ENCODE measurements around the gene REG3G.

REG3G gene

DNA sequence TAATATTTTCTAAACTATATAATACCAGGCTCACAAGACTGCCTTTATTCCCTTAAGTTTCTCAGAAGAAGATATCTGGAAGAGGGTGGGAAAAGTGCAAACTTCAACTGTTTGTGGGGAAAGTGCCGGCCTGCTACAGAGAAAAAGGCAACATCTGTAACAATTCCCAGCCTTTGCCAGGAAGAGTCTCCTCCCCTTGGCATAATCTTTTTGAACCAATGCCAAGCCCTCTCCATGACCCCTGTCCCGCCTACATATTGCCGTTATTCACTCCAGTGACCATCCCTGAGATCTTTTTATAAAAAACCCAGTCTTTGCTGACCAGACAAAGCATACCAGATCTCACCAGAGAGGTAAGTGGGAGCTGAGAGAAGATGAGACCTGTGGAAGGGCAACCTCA lies at the start of gene REG3G:
REG3G (plus strand) TSS at position 282 of the 400 bp plus-strand sequence. CDS start 392 bp downstream, outside the sequence.
- DNase-seq = no peak

DNA sequence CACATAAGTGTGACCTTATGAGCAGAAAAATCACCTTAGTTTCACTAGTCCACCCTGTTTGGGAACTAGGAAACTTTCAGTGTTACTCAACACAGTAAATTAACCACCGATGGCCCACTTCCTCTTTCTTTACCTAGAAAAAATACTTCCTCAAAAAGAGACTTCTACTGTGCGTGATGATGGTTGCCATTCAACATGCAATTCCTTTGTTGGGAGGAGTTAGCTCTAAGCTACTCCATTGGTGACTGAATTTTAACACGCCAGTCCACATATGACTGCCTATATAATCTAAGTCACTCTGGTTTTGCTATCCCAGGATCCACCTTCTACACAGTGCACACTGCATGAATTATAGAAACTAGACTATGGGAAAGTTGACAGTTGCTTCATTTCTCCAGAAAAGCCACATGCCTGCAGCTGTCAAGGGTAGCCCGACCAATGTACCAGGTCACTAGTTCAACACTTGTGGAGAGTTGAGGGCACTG lies 47.8 kb upstream of the REG3G start:
- DNase-seq = no peak

DNA sequence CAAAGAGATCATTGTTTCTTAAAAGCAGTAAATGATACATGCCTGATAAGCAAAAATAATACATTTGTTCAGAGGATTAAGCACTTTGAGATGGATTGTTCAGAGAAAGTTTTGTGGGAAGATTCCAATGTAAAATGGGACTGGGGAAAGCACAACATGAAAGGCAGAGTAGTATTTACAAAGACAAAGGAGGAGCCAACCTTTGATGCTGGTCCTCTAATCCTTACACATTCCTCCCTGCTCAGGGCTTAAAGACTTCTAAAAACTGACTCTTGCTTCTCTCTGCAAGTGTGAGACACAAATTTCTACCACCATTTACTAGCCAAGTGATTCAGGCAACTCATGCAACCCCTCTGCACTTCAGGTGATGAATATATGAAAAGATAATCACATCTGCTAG lies 47.2 kb upstream of the REG3G start:
- DNase-seq = no peak

DNA sequence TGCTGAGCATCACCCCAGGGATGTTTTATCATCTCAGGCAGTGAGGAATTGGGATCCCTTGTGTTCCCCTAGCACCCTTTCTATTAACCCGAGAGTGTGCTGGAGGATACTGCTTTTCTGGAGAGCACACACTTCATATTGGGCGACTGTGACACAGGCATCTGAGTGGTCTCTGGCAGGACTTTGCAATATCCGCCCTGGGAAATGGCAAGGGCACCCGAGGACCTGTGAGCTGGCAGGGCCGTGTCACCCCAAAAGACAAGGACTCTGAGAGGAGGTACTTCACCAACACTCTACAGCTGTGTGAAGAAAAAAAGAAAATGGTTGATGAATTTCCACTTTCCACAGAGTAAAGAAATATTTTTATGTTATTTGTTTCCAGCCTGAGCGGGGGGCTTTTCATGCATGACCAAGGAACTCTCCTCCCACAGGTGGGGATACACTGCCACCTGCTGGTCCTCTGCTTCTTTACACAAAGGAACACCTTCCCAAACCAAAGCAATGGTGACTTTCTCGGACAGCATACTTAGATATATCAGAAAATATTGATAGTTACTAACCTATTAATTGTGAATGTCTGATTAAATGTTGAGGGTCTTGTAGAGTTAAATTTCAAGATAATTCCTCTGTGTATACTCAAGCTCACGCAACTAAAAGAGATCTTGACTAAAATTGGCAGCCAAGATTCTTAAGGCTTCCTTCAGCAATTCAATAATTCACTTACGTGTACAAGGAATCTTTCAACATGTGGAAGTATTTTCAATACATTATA lies 45.9 kb upstream of the REG3G start:
- DNase-seq = peak; percentile 8

DNA sequence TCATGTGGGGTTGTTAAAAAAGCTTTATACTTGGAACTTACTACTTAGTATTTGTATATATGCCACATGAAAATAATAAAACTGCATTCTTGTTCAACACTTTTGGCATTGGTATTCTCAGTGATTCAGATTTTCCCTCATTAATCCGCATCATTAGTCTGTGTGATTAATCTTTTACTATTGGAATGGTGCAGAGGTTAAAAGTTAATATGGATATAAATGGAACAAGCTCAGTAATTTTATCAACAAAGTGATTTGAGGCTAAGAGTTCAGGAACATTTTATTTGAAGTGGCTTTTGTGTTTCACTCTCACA lies 45.4 kb upstream of the REG3G start:
- no peak for DNase-seq

DNA sequence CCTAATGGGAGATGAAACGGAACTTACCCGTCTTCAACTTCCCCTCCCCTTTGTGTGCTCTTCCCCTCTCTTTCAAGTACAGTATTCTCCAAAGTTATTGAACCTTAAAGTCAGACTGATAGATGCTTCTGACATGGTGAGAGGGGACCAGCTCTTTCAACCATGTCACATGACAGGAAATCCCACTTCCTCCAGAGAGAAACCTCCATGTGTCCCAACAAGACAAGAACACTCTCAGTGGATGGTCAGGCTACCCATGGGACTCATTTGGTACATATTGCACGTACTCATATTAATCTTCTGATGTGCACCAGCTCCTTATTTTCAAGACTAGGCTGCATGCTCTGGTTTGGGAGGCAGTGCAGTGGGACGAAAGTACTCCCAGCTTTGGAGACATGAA lies 44.6 kb upstream of the REG3G start:
- no peak for DNase-seq

DNA sequence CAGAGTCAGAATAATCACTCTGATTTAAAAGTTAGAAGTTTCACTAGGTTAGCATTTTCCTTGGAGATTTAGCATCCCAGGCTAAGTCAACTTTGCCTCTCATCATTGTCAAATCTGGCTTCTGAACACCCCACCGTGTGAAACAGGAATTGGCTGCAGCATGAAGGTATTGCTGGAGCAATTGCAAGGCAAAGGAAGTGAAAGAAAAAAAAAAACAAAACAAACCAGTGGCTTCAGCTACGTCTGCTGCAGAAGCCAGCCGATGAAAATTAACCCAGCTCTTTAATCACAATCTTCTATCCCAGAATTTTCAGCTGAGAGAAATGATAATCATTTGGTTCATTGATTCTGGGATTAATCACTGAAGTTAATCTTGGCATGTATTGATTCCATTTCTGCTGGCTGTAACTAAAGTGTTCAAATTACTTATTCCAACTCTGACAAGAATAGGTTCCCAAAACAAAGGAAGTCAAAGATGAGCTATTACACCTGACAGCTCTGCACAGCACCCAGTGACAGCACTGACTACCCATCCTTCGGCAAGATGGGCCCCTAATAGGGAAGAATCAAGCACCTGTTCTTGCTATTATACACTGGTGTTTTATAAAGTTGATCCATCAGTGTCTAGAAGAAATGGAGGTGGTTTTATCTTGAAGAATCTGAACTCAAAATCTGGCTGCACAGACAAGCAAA lies 42.7 kb upstream of the REG3G start:
- no peak for DNase-seq

DNA sequence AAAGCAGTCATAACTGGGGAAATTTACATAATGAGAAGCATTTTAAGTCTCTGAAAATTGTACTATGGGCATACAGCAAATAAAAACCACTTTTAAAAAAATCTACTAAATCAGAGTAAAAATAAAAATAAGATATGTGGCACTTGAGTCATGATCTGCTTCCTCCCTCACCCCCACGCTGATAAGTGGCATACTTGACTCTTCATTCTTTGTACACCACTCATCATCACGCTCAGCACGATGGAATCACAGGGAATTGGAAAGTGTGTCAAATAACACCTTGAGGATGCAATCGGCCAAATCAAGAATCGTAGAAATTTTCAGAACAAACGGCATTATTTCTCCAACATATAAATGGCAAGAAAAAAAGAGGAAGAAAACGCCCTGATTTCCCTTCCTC lies 41.1 kb upstream of the REG3G start:
- no peak for DNase-seq

DNA sequence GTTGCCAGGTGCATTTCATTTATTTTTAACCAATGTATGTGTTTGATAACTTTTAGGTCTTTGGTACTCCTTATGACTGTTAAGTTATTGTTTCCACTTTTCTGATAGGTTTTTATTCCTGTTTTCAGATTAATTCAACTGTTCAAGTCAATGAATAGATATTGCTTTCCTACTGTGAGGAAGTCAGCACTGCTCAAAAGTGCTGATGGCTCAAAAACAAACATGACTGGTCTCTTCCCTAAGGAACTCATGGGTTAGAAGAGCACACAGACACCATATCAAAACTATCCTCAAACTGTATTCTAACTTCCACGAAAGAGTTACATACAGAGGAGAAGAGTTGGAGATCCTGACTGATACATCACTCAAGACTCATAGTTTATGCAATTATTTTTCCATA lies 39.9 kb upstream of the REG3G start:
- no peak for DNase-seq

DNA sequence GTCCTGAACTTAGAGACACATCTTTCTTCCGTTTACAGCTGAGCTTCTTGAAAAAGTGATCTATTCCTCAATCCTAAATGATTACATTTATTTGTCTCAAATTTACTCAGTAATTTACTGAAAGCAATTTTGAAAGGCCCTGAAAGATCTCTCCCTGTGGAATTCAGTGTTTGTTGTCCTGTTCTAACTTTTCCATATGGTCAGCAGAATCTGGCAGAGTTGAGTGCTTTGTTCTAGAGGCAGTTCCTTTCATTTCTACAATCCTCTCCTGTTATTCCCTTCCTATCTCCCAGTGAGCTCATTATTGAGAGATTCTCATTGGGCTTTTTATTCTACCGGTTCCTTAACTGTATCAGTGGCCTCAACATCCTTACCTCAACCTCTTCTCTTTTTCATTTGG lies 36.5 kb upstream of the REG3G start:
- DNase-seq = no peak

DNA sequence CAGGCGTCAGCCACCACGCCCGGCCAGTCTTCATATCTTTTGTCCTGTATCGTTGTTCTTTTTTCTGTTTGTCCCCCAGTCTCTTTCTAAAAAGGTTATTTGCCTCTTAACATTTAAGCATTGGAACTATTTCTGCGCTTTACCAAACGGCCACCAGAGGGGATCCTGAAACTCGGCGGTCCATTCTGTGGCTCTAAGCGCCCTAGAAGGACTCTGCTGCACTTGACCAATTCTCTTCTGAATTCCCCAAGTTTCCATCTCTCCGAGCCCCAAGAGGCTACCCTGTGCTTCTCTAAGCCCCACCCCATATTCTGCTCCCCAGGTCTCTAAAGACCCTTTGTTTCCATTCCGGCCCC lies 33.1 kb upstream of the REG3G start:
- DNase-seq = no peak

DNA sequence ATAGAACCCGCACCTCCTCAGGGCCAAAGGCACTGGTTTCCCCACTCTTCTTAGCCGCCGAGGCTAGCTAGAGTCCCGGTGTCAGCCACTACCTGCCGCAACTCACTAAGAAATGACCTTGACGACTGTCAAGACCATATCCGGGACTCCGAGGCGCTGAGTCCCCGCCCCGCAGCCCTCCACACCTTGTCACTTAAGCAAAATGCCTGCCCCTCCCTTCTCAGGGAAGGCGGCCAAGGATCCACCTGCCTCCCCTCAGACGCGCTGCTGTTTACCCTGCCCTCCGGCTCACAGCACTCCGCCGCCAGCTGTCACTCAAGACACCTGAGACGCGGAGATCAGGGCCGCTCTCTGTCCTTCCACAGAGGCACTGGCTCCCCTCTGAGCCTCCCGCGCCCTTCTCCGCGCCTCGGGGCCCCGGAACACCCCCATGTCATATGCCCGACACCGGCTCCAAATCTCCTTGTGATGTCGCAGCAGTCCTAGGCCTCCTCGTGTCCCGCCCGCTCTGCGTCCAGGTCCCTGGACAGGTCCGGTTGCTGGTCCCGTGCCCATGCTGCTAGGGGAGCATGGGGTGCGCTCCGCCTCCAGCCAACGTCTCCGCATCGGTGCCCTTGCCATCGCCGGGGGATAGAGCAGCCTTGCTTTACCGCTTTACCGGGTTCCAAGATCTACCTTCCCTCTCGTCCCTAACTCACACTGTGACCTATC lies 32.5 kb upstream of the REG3G start:
- no peak for DNase-seq

DNA sequence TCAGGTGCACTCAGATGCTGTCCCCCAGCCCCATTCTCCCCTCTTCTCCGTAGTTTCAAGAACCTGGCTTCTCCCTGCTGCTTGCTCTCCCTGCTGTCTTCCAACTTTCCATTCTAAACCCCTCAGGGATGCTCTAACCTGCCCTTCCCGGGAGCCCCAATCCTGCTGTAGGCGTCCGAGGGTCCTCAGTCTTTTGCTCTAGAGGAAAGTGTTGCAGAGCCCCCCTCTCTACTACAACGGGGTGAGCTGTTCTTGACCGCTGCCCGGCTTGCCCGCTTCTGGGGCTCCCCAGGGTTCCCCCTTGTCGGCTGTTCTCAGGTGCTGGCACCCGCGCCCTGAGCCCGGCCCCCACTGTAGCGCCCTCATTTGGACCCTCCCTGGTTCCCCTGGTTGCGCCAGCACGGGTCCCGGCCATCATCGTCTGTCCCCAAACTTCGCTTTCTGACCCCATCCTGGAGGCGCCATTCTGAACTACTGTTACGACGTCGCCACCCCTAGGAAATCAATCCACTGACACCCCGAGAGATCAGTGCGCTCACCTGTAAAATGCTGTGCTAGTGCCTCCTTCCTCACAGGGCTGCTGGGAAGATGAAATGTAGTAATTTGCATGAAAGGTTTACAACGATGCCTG lies 31.9 kb upstream of the REG3G start:
- DNase-seq = no peak

DNA sequence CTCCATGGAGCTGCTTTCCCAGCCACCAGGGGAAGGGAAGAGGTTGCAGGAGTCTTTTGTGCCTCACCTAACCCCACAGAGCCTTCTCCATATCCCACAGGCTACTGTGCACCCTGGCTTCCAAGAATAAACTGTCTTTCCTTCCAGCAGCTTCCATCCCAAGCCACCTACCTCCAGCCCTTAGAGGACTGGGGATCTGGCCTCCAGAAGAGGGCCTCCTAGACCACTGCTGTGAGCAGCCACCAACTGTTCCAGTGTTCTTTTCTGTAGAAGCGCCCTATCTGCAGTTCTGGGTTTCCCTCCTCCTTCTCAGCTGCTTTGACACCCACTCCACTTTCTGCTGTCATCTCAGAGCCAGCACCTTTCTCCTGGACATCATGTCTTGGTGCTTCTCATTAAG lies 30.7 kb upstream of the REG3G start:
- no peak for DNase-seq

DNA sequence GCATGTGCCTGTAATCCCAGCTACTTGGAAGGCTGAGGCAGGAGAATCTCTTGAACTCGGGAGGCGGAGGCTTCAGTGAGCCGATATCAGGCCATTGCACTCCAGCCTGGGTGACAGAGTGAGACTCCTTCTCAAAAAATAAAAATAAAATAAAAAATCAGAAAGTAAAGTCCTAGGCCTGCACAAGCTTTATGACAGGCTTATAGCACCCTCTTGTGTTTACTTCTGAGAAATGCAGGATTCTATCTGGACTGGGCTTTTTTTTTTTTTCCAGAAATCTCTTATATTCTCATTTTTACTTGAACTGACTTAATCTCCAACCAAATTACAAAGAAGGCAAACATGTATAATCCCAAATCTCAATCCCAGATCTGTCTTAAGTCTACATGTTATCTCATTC lies 26.1 kb upstream of the REG3G start:
- DNase-seq = no peak

DNA sequence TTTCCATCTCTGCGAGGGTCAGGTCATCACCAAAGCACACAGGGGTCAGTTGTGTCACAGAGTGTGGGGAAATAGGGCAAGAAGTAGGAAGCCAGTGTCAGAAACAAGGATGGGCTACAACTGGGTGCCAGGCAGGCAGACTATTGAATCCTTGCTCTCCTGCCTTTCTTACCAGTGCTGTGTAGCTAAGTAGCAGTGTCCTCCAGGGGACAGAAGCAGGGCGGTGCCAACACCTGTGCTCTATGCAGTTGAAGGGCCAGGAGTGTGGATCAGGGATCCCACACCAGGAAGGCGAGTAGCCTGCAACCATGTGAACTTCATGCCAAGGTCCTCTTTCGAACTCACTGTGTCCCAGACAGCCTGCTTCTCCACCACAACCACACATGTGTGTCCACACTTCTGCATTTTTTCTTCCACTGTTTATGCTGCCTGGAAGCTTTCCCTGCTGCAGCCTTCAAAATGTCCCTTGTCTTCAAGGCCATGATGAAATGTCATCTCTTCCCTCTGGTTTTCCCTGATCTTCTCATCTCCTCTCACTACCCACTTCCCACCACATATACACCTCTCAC lies 25.4 kb upstream of the REG3G start:
- DNase-seq = no peak

DNA sequence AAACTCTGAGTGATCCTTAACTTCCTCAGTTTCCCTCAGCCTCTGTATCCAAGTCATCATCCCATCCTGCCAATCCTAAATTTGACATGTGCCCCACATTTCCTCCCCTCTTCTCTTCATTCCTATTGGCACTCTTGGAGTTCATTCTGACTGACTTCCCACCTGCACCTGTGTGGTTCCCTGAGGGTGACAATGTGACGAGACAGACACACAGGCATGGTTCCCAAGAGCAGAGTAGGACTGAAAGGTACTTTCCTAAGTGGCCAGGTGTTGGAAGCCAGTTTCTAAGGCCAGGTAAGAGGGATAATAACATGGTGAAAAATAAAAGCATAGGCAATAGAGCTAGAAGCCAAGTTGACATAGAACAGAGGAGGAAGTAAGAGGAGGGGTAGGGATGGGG lies 24.2 kb upstream of the REG3G start:
- DNase-seq = no peak

DNA sequence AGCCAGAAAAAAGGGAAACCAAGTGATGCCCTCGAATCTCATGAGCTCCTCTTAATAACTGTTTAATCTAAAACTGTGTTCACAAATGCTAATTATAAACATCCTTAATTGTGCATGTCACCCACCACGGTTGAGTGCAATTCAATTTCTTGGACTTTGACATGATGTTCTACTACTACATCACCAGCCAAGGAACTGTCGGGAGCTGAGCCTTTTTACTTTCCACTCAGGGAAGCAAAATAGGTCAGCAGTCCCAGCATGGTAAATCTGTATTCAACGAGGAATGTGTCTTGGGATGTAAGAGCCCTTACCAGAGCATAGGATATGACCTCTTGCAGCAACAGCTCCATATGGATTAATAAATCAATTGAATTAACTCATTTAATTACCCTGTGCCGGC lies 20.8 kb upstream of the REG3G start:
- DNase-seq = no peak

DNA sequence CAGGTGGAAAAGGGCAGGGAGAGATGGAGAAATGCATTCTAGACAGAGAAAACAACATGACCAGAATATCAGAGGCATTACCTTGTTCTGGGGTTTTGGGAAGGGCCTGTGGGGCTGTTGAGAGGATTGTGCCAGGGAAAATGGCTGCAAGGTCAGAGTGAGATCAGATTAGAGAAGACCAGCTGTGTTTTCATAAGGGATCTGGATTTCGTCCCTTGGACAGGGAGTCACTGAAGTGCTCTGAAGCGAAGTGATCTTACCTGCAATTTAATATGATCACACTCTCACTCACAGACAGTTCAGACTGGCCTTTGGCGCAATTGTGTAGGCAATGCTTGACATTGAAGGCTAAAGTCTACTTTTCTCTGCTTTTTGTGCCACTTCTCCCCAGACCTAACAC lies 20.3 kb upstream of the REG3G start:
- DNase-seq = no peak

DNA sequence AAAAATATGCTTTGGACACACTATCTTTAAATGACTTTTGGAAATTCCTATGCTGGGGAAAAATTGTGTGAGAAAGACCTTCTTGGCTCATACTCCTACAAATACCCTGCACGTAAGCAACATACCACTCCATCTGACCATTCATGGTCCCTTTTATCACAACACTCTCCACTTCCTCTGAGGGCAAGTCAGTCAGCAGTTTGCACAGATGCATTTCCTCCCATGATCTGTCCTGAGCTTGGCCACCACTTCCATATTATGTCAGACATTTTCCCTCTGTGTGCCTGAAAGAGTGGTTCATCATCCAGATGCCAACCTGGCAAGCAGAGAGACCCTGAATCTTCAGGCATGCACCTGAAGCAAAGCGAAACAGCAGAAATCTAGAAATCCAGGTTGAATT lies 16.1 kb upstream of the REG3G start:
- no peak for DNase-seq

DNA sequence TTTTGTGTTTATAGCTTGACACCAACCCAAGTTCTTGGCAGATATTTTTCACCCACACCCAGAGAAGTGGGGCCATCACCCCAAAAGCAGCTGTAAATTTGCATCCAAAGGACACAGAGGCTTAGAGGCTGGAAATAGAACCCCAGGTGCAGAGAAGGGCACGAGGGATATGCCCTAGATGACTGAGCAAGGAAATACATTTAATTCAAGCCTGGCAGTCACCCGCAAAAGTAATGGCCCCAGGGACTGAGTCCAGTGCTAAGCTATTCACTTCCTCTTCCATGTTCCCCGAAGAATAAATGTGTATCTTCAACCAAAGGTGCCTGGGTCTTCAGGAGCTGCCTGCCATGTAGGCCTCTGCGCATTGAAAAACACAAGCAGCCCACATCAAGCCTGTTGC lies 14.0 kb upstream of the REG3G start:
- no peak for DNase-seq

DNA sequence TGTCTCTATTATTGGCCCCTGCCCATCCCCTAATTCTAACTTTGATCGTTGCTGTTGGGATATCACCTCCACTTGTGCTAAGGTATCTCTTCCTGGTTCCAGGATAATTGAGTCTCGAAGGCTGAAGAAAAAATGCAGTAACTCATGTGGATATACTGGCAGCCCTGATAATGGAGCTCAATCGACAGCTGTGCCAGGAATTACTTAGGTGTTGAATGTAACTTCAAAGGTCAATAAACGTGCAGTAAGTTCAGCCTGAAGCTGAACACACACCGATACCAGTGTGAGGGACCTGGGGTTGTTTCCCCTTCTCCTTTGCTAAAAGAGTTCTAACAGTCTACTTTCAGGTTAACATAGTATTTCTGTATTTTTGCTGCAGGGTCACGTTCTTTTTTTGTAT lies 11.9 kb upstream of the REG3G start:
- DNase-seq = no peak

DNA sequence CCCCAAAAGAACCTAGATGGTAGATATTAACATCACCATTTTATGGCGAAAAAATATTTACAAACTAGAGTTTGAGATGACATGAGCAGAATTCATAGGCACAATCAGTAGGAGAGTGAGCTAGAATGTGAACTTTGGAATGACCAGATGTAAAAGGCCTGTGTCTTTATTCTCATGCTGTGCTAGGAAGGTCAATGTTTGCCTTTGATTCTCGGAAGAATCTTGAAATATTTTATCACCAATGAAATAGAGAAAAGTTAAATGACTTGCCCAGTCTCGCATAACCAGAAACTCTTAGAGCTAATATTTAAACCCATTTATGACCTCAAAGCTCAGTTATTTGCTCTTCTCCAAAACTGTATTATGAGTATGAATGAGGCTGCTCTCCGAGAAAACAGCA lies 9.2 kb upstream of the REG3G start:
- no peak for DNase-seq
